Mesothelial cell of epicardium (in vitro differentiated cells): ENCODE results near the gene C2orf68. TPM values are rescaled to one million over a fixed set of nuclear protein-coding genes. Genes with fewer than 3 reads are reported as not detected.
"Not testable (repeated sequence)": the region's sequence is repeated elsewhere in the genome, so short reads cannot be mapped to it uniquely, and the experiment has no call there.

ENCODE experiments used
- DNase-seq, 2 experiments: peaks; one replicate each; pipeline ENCODE4 v3.0.0; 2021; ENCODE audit warnings: low spot score in 2 of 2; ENCODE audit not compliant: unreplicated experiment in 2 of 2
- H3K27ac Mint-ChIP-seq: 2 replicates; pipeline ENCODE4 v1.8.0; 2021; ENCODE audit warnings: mixed read lengths
- H3K27me3 Mint-ChIP-seq: 2 replicates; pipeline ENCODE4 v1.8.0; 2021; ENCODE audit warnings: low read depth, mixed read lengths
- H3K36me3 Mint-ChIP-seq: 2 replicates; pipeline ENCODE4 v1.8.0; 2021; ENCODE audit warnings: mixed read lengths
- H3K4me1 Mint-ChIP-seq: 2 replicates; pipeline ENCODE4 v1.8.0; 2021; ENCODE audit warnings: mixed read lengths
- H3K4me3 Mint-ChIP-seq: 2 replicates; pipeline ENCODE4 v1.8.0; 2021; ENCODE audit warnings: mild to moderate bottlenecking, moderate library complexity, mixed read lengths
- H3K9me3 Mint-ChIP-seq: 2 replicates; pipeline ENCODE4 v1.8.0; 2021; ENCODE audit warnings: mixed read lengths
- CTCF ChIP-seq: fragments of 200-600 bp; sonication (generic); IDR thresholded peaks from one replicate; pipeline ENCODE4 v1.5.0; 2021; ENCODE audit warnings: antibody characterized with exemption; ENCODE audit not compliant: unreplicated experiment
- total RNA-seq: library from RNA; stranded (reverse); gene quantifications from 3 replicates; pipeline ENCODE4 v1.2.1, GENCODE V29; 2021

Gene C2orf68
- total RNA-seq, 1 donor from 2014 or later, result 74.6 TPM

GRCh38 chr2:85611217-85611704 lies 605 bp downstream of the C2orf68 start:
- H3K4me3 Mint-ChIP-seq, result peak overlapping the region; percentile 97
- H3K36me3 Mint-ChIP-seq, result peaks cover 9% of the 10 kb centered on the region
- no peak for TF ChIP-seq CTCF

GRCh38 chr2:85607268-85608215 lies 4.3 kb downstream of the C2orf68 start:
- H3K27me3 Mint-ChIP-seq, result no peaks in the 10 kb centered on the region
- peaks cover 50% of the 10 kb centered on the region for H3K4me1 Mint-ChIP-seq
- peaks cover 9% of the 10 kb centered on the region for H3K36me3 Mint-ChIP-seq
- peak overlapping the region; percentile 93 for H3K27ac Mint-ChIP-seq
- TF ChIP-seq CTCF, result no peak
- H3K4me3 Mint-ChIP-seq, result no peak overlapping the region
- no peaks in the 10 kb centered on the region for H3K9me3 Mint-ChIP-seq
- DNase-seq, result no peak

More at GRCh38 chr2:85611217-85611704, 605 bp downstream of the C2orf68 start:
- H3K9me3 Mint-ChIP-seq, result no peaks in the 10 kb centered on the region
- no peaks in the 10 kb centered on the region for H3K27me3 Mint-ChIP-seq
- H3K4me1 Mint-ChIP-seq, result peaks cover 29% of the 10 kb centered on the region
- no peak for DNase-seq
- H3K27ac Mint-ChIP-seq, result peak overlapping the region; percentile 97

- H3K4me1 Mint-ChIP-seq, result peaks cover 49% of the 10 kb centered on the region
- no peak for TF ChIP-seq CTCF
- H3K27ac Mint-ChIP-seq, result peak overlapping the region; percentile 93
- no peak overlapping the region for H3K4me3 Mint-ChIP-seq
- no peaks in the 10 kb centered on the region for H3K27me3 Mint-ChIP-seq
- peaks cover 9% of the 10 kb centered on the region for H3K36me3 Mint-ChIP-seq
- no peak for DNase-seq
- H3K9me3 Mint-ChIP-seq, result no peaks in the 10 kb centered on the region
These were observed 5.8 kb downstream of the C2orf68 start for GRCh38 chr2:85606116-85606455.

GRCh38 chr2:85605406-85606115 lies 6.3 kb downstream of the C2orf68 start:
- no peaks in the 10 kb centered on the region for H3K9me3 Mint-ChIP-seq
- DNase-seq, result peak; percentile 49 to 63
- H3K27me3 Mint-ChIP-seq, result no peaks in the 10 kb centered on the region
- peak overlapping the region; percentile 93 for H3K27ac Mint-ChIP-seq
- no peak for TF ChIP-seq CTCF
- peak overlapping the region; percentile 21 for H3K4me3 Mint-ChIP-seq
- H3K4me1 Mint-ChIP-seq, result peaks cover 49% of the 10 kb centered on the region
- peaks cover 9% of the 10 kb centered on the region for H3K36me3 Mint-ChIP-seq

GRCh38 chr2:85604568-85605339 lies 7.1 kb downstream of the C2orf68 start:
- peak overlapping the region; percentile 20 for H3K4me3 Mint-ChIP-seq
- H3K9me3 Mint-ChIP-seq, result no peaks in the 10 kb centered on the region
- H3K4me1 Mint-ChIP-seq, result peaks cover 44% of the 10 kb centered on the region
- H3K27ac Mint-ChIP-seq, result peak overlapping the region; percentile 93
- no peaks in the 10 kb centered on the region for H3K27me3 Mint-ChIP-seq
- no peak for DNase-seq
- no peak for TF ChIP-seq CTCF
- peaks cover 9% of the 10 kb centered on the region for H3K36me3 Mint-ChIP-seq

- H3K27me3 Mint-ChIP-seq, H3K9me3 Mint-ChIP-seq, H3K36me3 Mint-ChIP-seq, DNase-seq: not testable (repeated sequence)
- Mint-ChIP-seq H3K4me3 (peak overlapping the region; percentile 81), H3K27ac (peak overlapping the region; percentile 87), H3K4me1 (peaks cover 44% of the 10 kb centered on the region)
These were observed 7.8 kb downstream of the C2orf68 start for GRCh38 chr2:85604133-85604444.
